ENCODE measurements around the gene TTC12.

TTC12 gene

GRCh38 chr11:113400631-113401230 is 86.3 kb downstream of the TTC12 start:
- no peak for DNase-seq (ENCODE audit: low read depth in 1 of 2, low spot score in 1 of 2)

- no peak for DNase-seq (ENCODE audit: low read depth in 1 of 2, low spot score in 1 of 2)
These were observed 87.3 kb downstream of the TTC12 start for GRCh38 chr11:113401718-113402117.

GRCh38 chr11:113404859-113405430 is 90.6 kb downstream of the TTC12 start:
- no peak for DNase-seq (ENCODE audit: low read depth in 1 of 2, low spot score in 1 of 2)

- DNase-seq (ENCODE audit: low read depth in 1 of 2, low spot score in 1 of 2) = no peak
These were observed 91.5 kb downstream of the TTC12 start for GRCh38 chr11:113405724-113406478.

- DNase-seq (ENCODE audit: low read depth in 1 of 2, low spot score in 1 of 2) = no peak
These were observed 92.8 kb downstream of the TTC12 start for GRCh38 chr11:113407163-113407562.

- no peak for DNase-seq (ENCODE audit: low read depth in 1 of 2, low spot score in 1 of 2)
These were observed 93.8 kb downstream of the TTC12 start for GRCh38 chr11:113408206-113408605.

GRCh38 chr11:113408887-113409286 is 94.5 kb downstream of the TTC12 start:
- no peak for DNase-seq (ENCODE audit: low read depth in 1 of 2, low spot score in 1 of 2)

GRCh38 chr11:113409526-113409925 is 95.1 kb downstream of the TTC12 start:
- no peak for DNase-seq (ENCODE audit: low read depth in 1 of 2, low spot score in 1 of 2)

- no peak for DNase-seq (ENCODE audit: low read depth in 1 of 2, low spot score in 1 of 2)
These were observed 96.2 kb downstream of the TTC12 start for GRCh38 chr11:113410414-113411135.

GRCh38 chr11:113411536-113411935 is 97.2 kb downstream of the TTC12 start:
- DNase-seq (ENCODE audit: low read depth in 1 of 2, low spot score in 1 of 2) = no peak

GRCh38 chr11:113412675-113413074 is 98.3 kb downstream of the TTC12 start:
- no peak for DNase-seq (ENCODE audit: low read depth in 1 of 2, low spot score in 1 of 2)

GRCh38 chr11:113415343-113415742 is 101.0 kb downstream of the TTC12 start:
- DNase-seq (ENCODE audit: low read depth in 1 of 2, low spot score in 1 of 2) = no peak

Data from activated T-helper 1 cell treated with anti-CD3 and anti-CD28 coated beads, Interleukin-2, amount 50 U/mL, for 16 hours (primary cell).